NB4 (cell line): ENCODE data around the gene ANTXR1.
"Not testable (repeated sequence)": the region's sequence is repeated elsewhere in the genome, so short reads cannot be mapped to it uniquely, and the experiment has no call there.

Experiments used
- DNase-seq: peaks from one replicate; pipeline ENCODE4 v3.0.0; 2010; ENCODE audit warnings: low read depth
- H3K4me3 ChIP-seq: one replicate; pipeline ENCODE4 v1.5.1; 2011; ENCODE audit warnings: mild to moderate bottlenecking, low read depth, low read length, moderate library complexity
- CTCF ChIP-seq: IDR thresholded peaks from one replicate; pipeline ENCODE4 v1.5.1; 2012; ENCODE audit warnings: low read depth, low read length
- MAX ChIP-seq: IDR thresholded peaks from 2 replicates; pipeline ENCODE4 v1.6.1; 2011; ENCODE audit warnings: low read depth, low read length
- MYC ChIP-seq: IDR thresholded peaks from 2 replicates; pipeline ENCODE4 v1.6.1; 2011; ENCODE audit warnings: low read depth, low read length
- POLR2A ChIP-seq: IDR thresholded peaks from 2 replicates; pipeline ENCODE4 v1.6.1; 2011; ENCODE audit warnings: mild to moderate bottlenecking; ENCODE audit not compliant: insufficient read length; ENCODE audit errors: extremely low read depth

Gene ANTXR1

GRCh38 chr2:69225933-69226332 lies 213.0 kb downstream of the ANTXR1 start:
- H3K4me3 ChIP-seq = no peak overlapping the region
- no peak for TF ChIP-seq MAX
- TF ChIP-seq CTCF = no peak
- TF ChIP-seq POLR2A = no peak
- TF ChIP-seq MYC = no peak
- no peak for DNase-seq

- H3K4me3 ChIP-seq = no peak overlapping the region
- DNase-seq = no peak
- TF ChIP-seq MAX = no peak
- TF ChIP-seq POLR2A = no peak
- no peak for TF ChIP-seq CTCF
- TF ChIP-seq MYC = no peak
These were observed 213.9 kb downstream of the ANTXR1 start for GRCh38 chr2:69226903-69227302.

GRCh38 chr2:69227716-69228115 lies 214.7 kb downstream of the ANTXR1 start:
- no peak overlapping the region for H3K4me3 ChIP-seq

GRCh38 chr2:69230946-69231345 lies 218.0 kb downstream of the ANTXR1 start:
- DNase-seq, H3K4me3 ChIP-seq: not testable (repeated sequence)

More at GRCh38 chr2:69227716-69228115, 214.7 kb downstream of the ANTXR1 start:
- no peak for DNase-seq
- no peak for TF ChIP-seq MAX
- TF ChIP-seq MYC = no peak
- no peak for TF ChIP-seq POLR2A
- no peak for TF ChIP-seq CTCF

GRCh38 chr2:69231612-69232277 lies 218.8 kb downstream of the ANTXR1 start:
- DNase-seq = peak; percentile 24
- H3K4me3 ChIP-seq = no peak overlapping the region
- TF ChIP-seq CTCF (no peak), MAX (no peak), MYC (no peak), POLR2A (no peak)

GRCh38 chr2:69235835-69236234 lies 222.9 kb downstream of the ANTXR1 start:
- not testable (repeated sequence) for DNase-seq, H3K4me3 ChIP-seq

GRCh38 chr2:69237070-69237670 lies 224.2 kb downstream of the ANTXR1 start:
- TF ChIP-seq MYC = no peak
- TF ChIP-seq POLR2A = no peak
- no peak for TF ChIP-seq MAX
- no peak for TF ChIP-seq CTCF
- no peak for DNase-seq
- H3K4me3 ChIP-seq = no peak overlapping the region
